Measurements from ENCODE around the gene HELZ.

DNA sequence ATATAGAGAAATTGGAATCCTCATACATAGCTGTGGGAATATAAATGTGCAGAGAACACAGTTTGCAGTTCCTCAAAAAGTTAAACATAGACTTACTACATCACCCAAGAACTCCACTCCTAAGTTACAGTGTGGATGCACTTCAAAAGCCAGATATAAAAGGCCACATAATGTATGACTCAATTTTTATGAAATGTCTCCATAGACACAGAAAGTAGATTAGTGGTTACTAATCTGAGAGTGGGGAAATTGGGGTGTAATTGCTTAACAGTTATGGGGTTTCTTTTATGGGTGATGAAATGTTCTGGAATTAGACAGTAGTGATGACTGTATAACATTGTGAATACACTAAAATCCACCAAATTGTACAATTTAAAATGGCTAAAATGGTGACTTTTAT, 139.8 kb downstream of the HELZ start:
- TF ChIP-seq, protein P1, sequence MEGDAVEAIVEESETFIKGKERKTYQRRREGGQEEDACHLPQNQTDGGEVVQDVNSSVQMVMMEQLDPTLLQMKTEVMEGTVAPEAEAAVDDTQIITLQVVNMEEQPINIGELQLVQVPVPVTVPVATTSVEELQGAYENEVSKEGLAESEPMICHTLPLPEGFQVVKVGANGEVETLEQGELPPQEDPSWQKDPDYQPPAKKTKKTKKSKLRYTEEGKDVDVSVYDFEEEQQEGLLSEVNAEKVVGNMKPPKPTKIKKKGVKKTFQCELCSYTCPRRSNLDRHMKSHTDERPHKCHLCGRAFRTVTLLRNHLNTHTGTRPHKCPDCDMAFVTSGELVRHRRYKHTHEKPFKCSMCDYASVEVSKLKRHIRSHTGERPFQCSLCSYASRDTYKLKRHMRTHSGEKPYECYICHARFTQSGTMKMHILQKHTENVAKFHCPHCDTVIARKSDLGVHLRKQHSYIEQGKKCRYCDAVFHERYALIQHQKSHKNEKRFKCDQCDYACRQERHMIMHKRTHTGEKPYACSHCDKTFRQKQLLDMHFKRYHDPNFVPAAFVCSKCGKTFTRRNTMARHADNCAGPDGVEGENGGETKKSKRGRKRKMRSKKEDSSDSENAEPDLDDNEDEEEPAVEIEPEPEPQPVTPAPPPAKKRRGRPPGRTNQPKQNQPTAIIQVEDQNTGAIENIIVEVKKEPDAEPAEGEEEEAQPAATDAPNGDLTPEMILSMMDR (conservative IDR thresholded peaks at IDR 0.05 in 1 of 2, IDR thresholded peaks at IDR 0.05 in 1 of 2; ENCODE audit: low read depth in 1 of 2, low read length in 2 of 2) = no peak
- no peak for TF ChIP-seq EZH2 (IDR thresholded peaks at IDR 0.05; ENCODE audit: low read length, missing control alignments)

All from fibroblast of lung (primary cell).